ENCODE measurements around the gene KCTD2. TPM values are rescaled to one million over a fixed set of nuclear protein-coding genes. Genes with fewer than 3 reads are reported as not detected.
A peak's percentile ranks its signal among the peaks of the same experiment; 100 is the strongest.

Gene KCTD2
- total and polyA plus RNA-seq, 2 of the 13 experiments (the other 11 are each of a cell fraction or from before 2014, with no cell fraction given): 28.3 to 32.6 TPM

DNA sequence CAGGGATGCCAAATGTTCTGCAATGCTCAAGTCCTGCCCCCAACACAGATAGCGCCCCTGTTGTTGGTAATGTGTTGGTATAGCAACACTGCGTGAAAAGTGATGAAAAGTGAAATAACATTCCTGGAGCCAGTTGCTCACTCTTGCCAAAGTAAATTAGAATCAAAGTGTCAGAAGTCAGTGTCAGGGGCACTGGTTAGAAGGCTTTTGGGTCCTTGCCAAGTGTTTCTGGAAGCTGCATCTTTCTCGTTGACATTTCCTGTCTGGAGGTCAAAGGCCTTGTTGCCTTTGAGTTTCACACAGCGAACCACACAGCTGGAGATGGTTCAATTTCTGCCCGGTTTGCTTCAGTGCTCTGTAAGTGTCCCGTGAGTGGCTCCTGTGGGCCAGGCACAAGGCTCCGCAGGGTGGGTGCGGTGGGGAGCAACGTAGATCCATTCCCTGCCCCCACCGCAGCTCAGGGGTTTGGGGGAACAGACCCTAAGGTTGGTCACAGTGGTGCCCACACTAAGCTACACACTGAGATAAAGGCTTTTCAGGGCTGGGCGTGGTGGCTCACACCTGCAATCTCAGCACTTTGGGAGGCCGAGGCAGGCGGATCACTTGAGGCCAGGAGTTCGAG lies 37.1 kb downstream of the KCTD2 start (continued):
- TF ChIP-seq ZNF562 (CRISPR knock-in tag; IDR thresholded peaks at IDR 0.05; ENCODE audit: borderline replicate concordance) (no peak), EED (CRISPR knock-in tag; IDR thresholded peaks at IDR 0.05) (0 out of 2 replicates have a peak, but pooled peaks have one; percentile 11), THRA (CRISPR knock-in tag; IDR thresholded peaks at IDR 0.05; ENCODE audit: borderline replicate concordance) (peak; percentile 83), ARID3A (IDR thresholded peaks at IDR 0.05; ENCODE audit: low read depth, low read length) (peak; percentile 86), ZSCAN21 (CRISPR knock-in tag; IDR thresholded peaks at IDR 0.05; ENCODE audit: borderline replicate concordance) (peak; percentile 50; the same call in 1 of the 2 replicates), SNRNP70 (IDR thresholded peaks at IDR 0.05; ENCODE audit: low read depth, low read length) (no peak), ARID2 (CRISPR knock-in tag; IDR thresholded peaks at IDR 0.05; ENCODE audit: borderline replicate concordance) (no peak), ZFP90 (CRISPR knock-in tag; IDR thresholded peaks at IDR 0.05; ENCODE audit: borderline replicate concordance) (no peak), MXI1 (IDR thresholded peaks at IDR 0.05; ENCODE audit: borderline replicate concordance, low read depth, low read length) (no peak; the same call in 2 of the 3 replicates), NFE2L2 (IDR thresholded peaks at IDR 0.05; ENCODE audit: low read length) (no peak), DMAP1 (CRISPR knock-in tag; IDR thresholded peaks at IDR 0.05) (no peak), ZNF264 (CRISPR knock-in tag; IDR thresholded peaks at IDR 0.05) (peak; percentile 79; the same call in 1 of the 2 replicates), ZNF205 (CRISPR knock-in tag; IDR thresholded peaks at IDR 0.05) (peak; percentile 67), ZNF713 (CRISPR knock-in tag; IDR thresholded peaks at IDR 0.05) (peak; percentile 64; the same call in 1 of the 2 replicates), ZNF501 (CRISPR knock-in tag; IDR thresholded peaks at IDR 0.05) (peak; percentile 51; the same call in 1 of the 2 replicates), ZBTB20 (CRISPR knock-in tag; IDR thresholded peaks at IDR 0.05; ENCODE audit: borderline replicate concordance, low read depth) (peak; percentile 65; the same call in 1 of the 2 replicates)
- TF ChIP-seq, protein P1, sequence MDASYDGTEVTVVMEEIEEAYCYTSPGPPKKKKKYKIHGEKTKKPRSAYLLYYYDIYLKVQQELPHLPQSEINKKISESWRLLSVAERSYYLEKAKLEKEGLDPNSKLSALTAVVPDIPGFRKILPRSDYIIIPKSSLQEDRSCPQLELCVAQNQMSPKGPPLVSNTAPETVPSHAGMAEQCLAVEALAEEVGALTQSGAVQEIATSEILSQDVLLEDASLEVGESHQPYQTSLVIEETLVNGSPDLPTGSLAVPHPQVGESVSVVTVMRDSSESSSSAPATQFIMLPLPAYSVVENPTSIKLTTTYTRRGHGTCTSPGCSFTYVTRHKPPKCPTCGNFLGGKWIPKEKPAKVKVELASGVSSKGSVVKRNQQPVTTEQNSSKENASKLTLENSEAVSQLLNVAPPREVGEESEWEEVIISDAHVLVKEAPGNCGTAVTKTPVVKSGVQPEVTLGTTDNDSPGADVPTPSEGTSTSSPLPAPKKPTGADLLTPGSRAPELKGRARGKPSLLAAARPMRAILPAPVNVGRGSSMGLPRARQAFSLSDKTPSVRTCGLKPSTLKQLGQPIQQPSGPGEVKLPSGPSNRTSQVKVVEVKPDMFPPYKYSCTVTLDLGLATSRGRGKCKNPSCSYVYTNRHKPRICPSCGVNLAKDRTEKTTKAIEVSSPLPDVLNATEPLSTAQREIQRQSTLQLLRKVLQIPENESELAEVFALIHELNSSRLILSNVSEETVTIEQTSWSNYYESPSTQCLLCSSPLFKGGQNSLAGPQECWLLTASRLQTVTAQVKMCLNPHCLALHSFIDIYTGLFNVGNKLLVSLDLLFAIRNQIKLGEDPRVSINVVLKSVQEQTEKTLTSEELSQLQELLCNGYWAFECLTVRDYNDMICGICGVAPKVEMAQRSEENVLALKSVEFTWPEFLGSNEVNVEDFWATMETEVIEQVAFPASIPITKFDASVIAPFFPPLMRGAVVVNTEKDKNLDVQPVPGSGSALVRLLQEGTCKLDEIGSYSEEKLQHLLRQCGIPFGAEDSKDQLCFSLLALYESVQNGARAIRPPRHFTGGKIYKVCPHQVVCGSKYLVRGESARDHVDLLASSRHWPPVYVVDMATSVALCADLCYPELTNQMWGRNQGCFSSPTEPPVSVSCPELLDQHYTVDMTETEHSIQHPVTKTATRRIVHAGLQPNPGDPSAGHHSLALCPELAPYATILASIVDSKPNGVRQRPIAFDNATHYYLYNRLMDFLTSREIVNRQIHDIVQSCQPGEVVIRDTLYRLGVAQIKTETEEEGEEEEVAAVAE (CRISPR knock-in tag; IDR thresholded peaks at IDR 0.05; ENCODE audit: borderline replicate concordance): peak; percentile 70; the same call in 1 of the 2 replicates
- TF ChIP-seq, protein P2, sequence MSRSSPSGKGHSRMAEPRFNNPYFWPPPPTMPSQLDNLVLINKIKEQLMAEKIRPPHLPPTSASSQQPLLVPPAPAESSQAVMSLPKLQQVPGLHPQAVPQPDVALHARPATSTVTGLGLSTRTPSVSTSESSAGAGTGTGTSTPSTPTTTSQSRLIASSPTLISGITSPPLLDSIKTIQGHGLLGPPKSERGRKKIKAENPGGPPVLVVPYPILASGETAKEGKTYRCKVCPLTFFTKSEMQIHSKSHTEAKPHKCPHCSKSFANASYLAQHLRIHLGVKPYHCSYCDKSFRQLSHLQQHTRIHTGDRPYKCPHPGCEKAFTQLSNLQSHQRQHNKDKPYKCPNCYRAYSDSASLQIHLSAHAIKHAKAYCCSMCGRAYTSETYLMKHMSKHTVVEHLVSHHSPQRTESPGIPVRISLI (CRISPR knock-in tag; IDR thresholded peaks at IDR 0.05; ENCODE audit: borderline replicate concordance): peak; percentile 67; the same call in 1 of the 2 replicates
- TF ChIP-seq, protein P3, sequence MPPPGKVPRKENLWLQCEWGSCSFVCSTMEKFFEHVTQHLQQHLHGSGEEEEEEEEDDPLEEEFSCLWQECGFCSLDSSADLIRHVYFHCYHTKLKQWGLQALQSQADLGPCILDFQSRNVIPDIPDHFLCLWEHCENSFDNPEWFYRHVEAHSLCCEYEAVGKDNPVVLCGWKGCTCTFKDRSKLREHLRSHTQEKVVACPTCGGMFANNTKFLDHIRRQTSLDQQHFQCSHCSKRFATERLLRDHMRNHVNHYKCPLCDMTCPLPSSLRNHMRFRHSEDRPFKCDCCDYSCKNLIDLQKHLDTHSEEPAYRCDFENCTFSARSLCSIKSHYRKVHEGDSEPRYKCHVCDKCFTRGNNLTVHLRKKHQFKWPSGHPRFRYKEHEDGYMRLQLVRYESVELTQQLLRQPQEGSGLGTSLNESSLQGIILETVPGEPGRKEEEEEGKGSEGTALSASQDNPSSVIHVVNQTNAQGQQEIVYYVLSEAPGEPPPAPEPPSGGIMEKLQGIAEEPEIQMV (CRISPR knock-in tag; IDR thresholded peaks at IDR 0.05; ENCODE audit: low read depth): no peak

Data from HepG2 (cell line).